Endothelial cell of umbilical vein (primary cell): Measurements from ENCODE around the gene CCDC136. TPM values are rescaled to one million over a fixed set of nuclear protein-coding genes. Genes with fewer than 3 reads are reported as not detected.

Source experiments
- BruUV-seq: library from RNA; stranded (reverse); fragments of 400-500 nt; replicated peaks from 2 replicates; lab custom pipeline; 2021; lab: Mats Ljungman, UMichigan
- CTCF ChIA-PET: fragments of 300-600, 350-600 bp; sonication (Branson Sonifier 250); formaldehyde crosslinking; loops from one replicate; lab custom pipeline; 2021; ENCODE audit warnings: antibody characterized with exemption, inconsistent platforms; lab: Charles Lee
- POLR2A ChIA-PET: fragments of 300-600, 350-600 bp; sonication (Branson Sonifier 250); formaldehyde crosslinking; loops from one replicate; lab custom pipeline; 2021; ENCODE audit warnings: antibody characterized with exemption, inconsistent platforms; lab: Charles Lee
- DNase-seq: peaks from one replicate; pipeline ENCODE4 v3.0.0-alpha.2; 2011; ENCODE audit warnings: low read depth, low spot score
- FAIRE-seq: peaks from 2 replicates; lab custom pipeline; 2011; peaks lifted over from hg19 to GRCh38; lab: Jason Lieb, UNC
- H2AFZ ChIP-seq: 2 replicates; pipeline ENCODE4 v1.6.0; 2012; ENCODE audit warnings: low read depth, low read length, control low read depth, inconsistent platforms
- H3K27ac ChIP-seq: 2 replicates; pipeline ENCODE4 v1.5.1; 2011; ENCODE audit warnings: low read depth, mild to moderate bottlenecking, control low read depth, low read length, moderate library complexity; ENCODE audit not compliant: insufficient read depth
- H3K27me3 ChIP-seq, 2 experiments: 2 replicates each; pipeline versions ENCODE4 v1.6.0 to v1.6.1; 2011; ENCODE audit warnings: low read length in 2 of 2, mixed read lengths in 1 of 2; ENCODE audit not compliant: control insufficient read depth in 2 of 2, insufficient read depth in 2 of 2
- H3K36me3 ChIP-seq, 2 experiments: 2 replicates in 1 of 2; 3 replicates in 1 of 2; pipeline ENCODE4 v1.5.1; 2011; ENCODE audit warnings: low read length in 2 of 2, mild to moderate bottlenecking in 1 of 2, moderate library complexity in 1 of 2; ENCODE audit not compliant: control insufficient read depth in 2 of 2, insufficient read depth in 2 of 2; ENCODE audit errors: extremely low read depth in 1 of 2
- H3K4me1 ChIP-seq: 3 replicates; pipeline ENCODE4 v1.5.1; 2011; ENCODE audit warnings: mild to moderate bottlenecking, low read length; ENCODE audit not compliant: control insufficient read depth, insufficient read depth; ENCODE audit errors: extremely low read depth
- H3K4me2 ChIP-seq: 2 replicates; pipeline ENCODE4 v1.6.1; 2011; ENCODE audit warnings: low read length, control low read depth, mixed read lengths; ENCODE audit not compliant: insufficient read depth
- H3K4me3 ChIP-seq, 3 experiments: fragments of 200-600 bp in 1 of 3; sonication (generic), shearing (Covaris generic) in 1 of 3; replicated peaks in 1 of 3; 2 replicates each; pipeline ENCODE4 v1.5.1; 2011 to 2016; ENCODE audit warnings: control low read depth in 3 of 3, low read length in 3 of 3, mild to moderate bottlenecking in 2 of 3, inconsistent platforms in 1 of 3, low read depth in 1 of 3, moderate library complexity in 1 of 3; ENCODE audit not compliant: insufficient read depth in 1 of 3
- H3K79me2 ChIP-seq: 2 replicates; pipeline ENCODE4 v1.6.0; 2012; ENCODE audit warnings: low read length, inconsistent platforms; ENCODE audit not compliant: control insufficient read depth, insufficient read depth
- H3K9ac ChIP-seq: replicated peaks from 2 replicates; pipeline ENCODE3; 2011; ENCODE audit warnings: low read length, control low read depth; ENCODE audit not compliant: insufficient read depth; ENCODE audit errors: extremely low read depth
- H3K9me1 ChIP-seq: replicated peaks from 3 replicates; pipeline ENCODE4 v1.6.0; 2011; ENCODE audit warnings: mild to moderate bottlenecking, low read length; ENCODE audit not compliant: control insufficient read depth, insufficient read depth; ENCODE audit errors: extremely low read depth
- H3K9me3 ChIP-seq: replicated peaks from 2 replicates; pipeline ENCODE4 v1.5.1; 2012; ENCODE audit warnings: low read length, inconsistent platforms; ENCODE audit not compliant: control insufficient read depth, insufficient read depth
- H4K20me1 ChIP-seq: replicated peaks from 2 replicates; pipeline ENCODE3; 2011; ENCODE audit warnings: mild to moderate bottlenecking, low read length; ENCODE audit not compliant: control insufficient read depth, insufficient read depth; ENCODE audit errors: extremely low read depth
- CTCF ChIP-seq, 2 donors: IDR thresholded peaks; 1 replicate in 1 of 2; 2 replicates in 1 of 2; pipeline ENCODE4 v1.5.1; 2011; ENCODE audit warnings: low read length in 2 of 2, mild to moderate bottlenecking in 2 of 2, moderate library complexity in 2 of 2, control low read depth in 1 of 2, inconsistent platforms in 1 of 2, low read depth in 1 of 2; ENCODE audit not compliant: insufficient read depth in 1 of 2; ENCODE audit errors: extremely low read depth in 1 of 2
- EZH2 ChIP-seq: IDR thresholded peaks from 2 replicates; pipeline ENCODE4 v1.6.1; 2012; ENCODE audit warnings: borderline replicate concordance, low read depth, mild to moderate bottlenecking, moderate library complexity, low read length, inconsistent platforms; ENCODE audit not compliant: severe bottlenecking
- FOS ChIP-seq: IDR thresholded peaks from 2 replicates; pipeline ENCODE4 v1.6.1; 2011; ENCODE audit warnings: mild to moderate bottlenecking, low read length, moderate library complexity, borderline replicate concordance; ENCODE audit not compliant: insufficient read depth
- GATA2 ChIP-seq: IDR thresholded peaks from 2 replicates; pipeline ENCODE4 v1.7.0; 2011; ENCODE audit warnings: low read depth, mild to moderate bottlenecking, moderate library complexity, mixed read lengths, low read length; ENCODE audit not compliant: insufficient read length, insufficient read depth
- JUN ChIP-seq: IDR thresholded peaks from 2 replicates; pipeline ENCODE4 v1.6.1; 2011; ENCODE audit warnings: borderline replicate concordance, low read depth; ENCODE audit not compliant: insufficient read length, insufficient read depth
- MAX ChIP-seq: IDR thresholded peaks from 2 replicates; pipeline ENCODE4 v1.6.1; 2011; ENCODE audit not compliant: insufficient read depth, insufficient read length
- MYC ChIP-seq: IDR thresholded peaks from one replicate; pipeline ENCODE4 v1.6.1; 2011; ENCODE audit warnings: mild to moderate bottlenecking, low read depth, low read length
- POLR2A ChIP-seq: IDR thresholded peaks from 2 replicates; pipeline ENCODE4 v1.6.1; 2012; ENCODE audit warnings: low read depth, mild to moderate bottlenecking, control low read depth, low read length
- POLR2AphosphoS5 ChIP-seq: IDR thresholded peaks from 2 replicates; pipeline ENCODE4 v1.6.1; 2012; ENCODE audit warnings: low read depth, mild to moderate bottlenecking, control low read depth, low read length, moderate library complexity; ENCODE audit not compliant: insufficient read depth
- dilution Hi-C: fragments of 300-500 bp; cut with MboI; formaldehyde crosslinking; loops from one replicate; pipeline ENCODE4 v1.15.0; 2019; ENCODE audit warnings: low sequenced_read_pairs; ENCODE audit not compliant: extremely low pct_ligation_motif_present
- intact Hi-C: fragments of 100-400 bp; cut with micrococcal nuclease; formaldehyde crosslinking; loops from one replicate; pipeline ENCODE4 v1.10.0; 2022
- polyA plus RNA-seq, 4 experiments: library from polyadenylated mRNA; depleted of rRNA in 3 of 4; stranded (reverse) in 3 of 4; unstranded in 1 of 4; fragments of >200 nt; gene quantifications; 2 replicates each; pipeline versions ENCODE4 v1.2.1 to v1.2.3, GENCODE V29; 2011 to 2012; ENCODE audit warnings: missing spikeins in 1 of 4
- total RNA-seq: library from RNA; stranded (reverse); gene quantifications from 2 replicates; pipeline ENCODE4 v1.2.3, GENCODE V29; 2021

The CCDC136 gene
- total and polyA plus RNA-seq, 2 donors (not counting 3 experiments of a cell fraction or from before 2014, with no cell fraction given) = 1.8 to 3.3 TPM

- Histone ChIP-seq H3K79me2 (no peaks in the 10 kb centered on the region), H3K36me3 (peaks cover 7 to 82% of the 10 kb centered on the region in 2 experiments), H3K4me2 (no peak overlapping the region), H3K27ac (no peak overlapping the region), H4K20me1 (no peaks in the 10 kb centered on the region), H3K27me3 (no peaks in the 10 kb centered on the region), H3K4me1 (no peaks in the 10 kb centered on the region), H3K9ac (no peak overlapping the region), H3K4me3 (no peak overlapping the region), H3K9me1 (no peaks in the 10 kb centered on the region), H2AFZ (no peak overlapping the region), H3K9me3 (no peaks in the 10 kb centered on the region)
- dilution Hi-C loops (no loop called here), intact Hi-C loops (no loop called here)
- FAIRE-seq = no peak
- no peak for DNase-seq
- TF ChIP-seq GATA2 (no peak), FOS (no peak), EZH2 (no peak), JUN (no peak), MYC (no peak), POLR2A (no peak), MAX (no peak), POLR2AphosphoS5 (no peak), CTCF (IDR thresholded peaks at IDR 0.05; ENCODE audit: extremely low read depth in 1 of 2, insufficient read depth in 1 of 2, low read depth in 1 of 2, low read length in 2 of 2) (no peak)
- POLR2A ChIA-PET = no interaction called here
- no TSS peak for BruUV-seq
- CTCF ChIA-PET = no interaction called here
Observed at GRCh38 chr7:128847721-128848211, 56.0 kb downstream of the CCDC136 start.
